GM12878 (cell line): Measurements from ENCODE around the gene NRP1.

Source experiments
- BRCA1 ChIP-seq: IDR thresholded peaks from 2 replicates; pipeline ENCODE4 v1.6.1; 2011; ENCODE audit warnings: low read depth, low read length, improper control_type of control experiment
- CREB1 ChIP-seq: IDR thresholded peaks from 2 replicates; pipeline ENCODE4 v1.6.1; 2012; ENCODE audit warnings: low read depth, mild to moderate bottlenecking, inconsistent platforms
- KDM1A ChIP-seq: fragments of 200-600 bp; sonication (generic); IDR thresholded peaks from 2 replicates; pipeline ENCODE4 v1.6.1; 2016; ENCODE audit warnings: borderline replicate concordance
- POLR2A ChIP-seq: IDR thresholded peaks from 2 replicates; pipeline ENCODE4 v1.6.1; 2011; ENCODE audit warnings: low read depth, mild to moderate bottlenecking, low read length
- TARDBP ChIP-seq: IDR thresholded peaks from 2 replicates; pipeline ENCODE4 v1.6.1; 2016; ENCODE audit warnings: borderline replicate concordance
- YY1 ChIP-seq: IDR thresholded peaks from 2 replicates; pipeline ENCODE4 v1.6.1; 2011; ENCODE audit warnings: low read depth, mild to moderate bottlenecking, low read length
- ZNF24 ChIP-seq: fragments of 450-650 bp; IDR thresholded peaks from 2 replicates; pipeline ENCODE4 v1.6.1; 2017; ENCODE audit warnings: antibody characterized with exemption, mild to moderate bottlenecking
- TF ChIP-seq, protein P1 (sequence below): IDR thresholded peaks from 2 replicates; pipeline ENCODE4 v1.6.1; 2011; ENCODE audit warnings: low read depth, low read length, improper control_type of control experiment, borderline replicate concordance

DNA sequence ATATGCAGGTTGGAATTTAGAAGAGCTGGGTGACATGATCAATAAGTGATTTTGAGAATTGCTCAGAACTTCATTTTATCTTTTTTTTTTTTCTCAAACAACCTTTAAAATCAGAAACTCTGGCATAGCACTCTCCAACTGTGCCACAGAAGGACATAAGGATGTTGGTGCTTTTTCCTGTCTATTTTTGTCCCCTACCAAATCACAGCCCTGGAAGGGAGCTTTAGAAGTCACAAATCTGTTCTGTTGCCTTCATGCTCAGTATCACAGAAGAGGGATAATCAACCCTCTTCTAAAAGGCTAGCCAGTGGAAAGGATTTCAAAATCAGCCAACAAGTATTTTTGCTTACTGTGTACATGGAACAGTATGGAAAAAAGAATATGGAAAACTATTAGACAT lies 14.8 kb upstream of the NRP1 start:
- TF ChIP-seq, protein P1, sequence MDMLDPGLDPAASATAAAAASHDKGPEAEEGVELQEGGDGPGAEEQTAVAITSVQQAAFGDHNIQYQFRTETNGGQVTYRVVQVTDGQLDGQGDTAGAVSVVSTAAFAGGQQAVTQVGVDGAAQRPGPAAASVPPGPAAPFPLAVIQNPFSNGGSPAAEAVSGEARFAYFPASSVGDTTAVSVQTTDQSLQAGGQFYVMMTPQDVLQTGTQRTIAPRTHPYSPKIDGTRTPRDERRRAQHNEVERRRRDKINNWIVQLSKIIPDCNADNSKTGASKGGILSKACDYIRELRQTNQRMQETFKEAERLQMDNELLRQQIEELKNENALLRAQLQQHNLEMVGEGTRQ, result no peak
- no peak for TF ChIP-seq POLR2A
- no peak for TF ChIP-seq KDM1A
- no peak for TF ChIP-seq BRCA1
- TF ChIP-seq CREB1, result no peak
- TF ChIP-seq TARDBP, result no peak
- TF ChIP-seq ZNF24, result no peak
- no peak for TF ChIP-seq YY1
